Measurements from ENCODE around the gene CDH13.

GRCh38 chr16:83110269-83110668 lies 483.5 kb downstream of the CDH13 start:
- TF ChIP-seq CTCF (IDR thresholded peaks at IDR 0.05; ENCODE audit: low read depth, low read length, poor library complexity, severe bottlenecking) = no peak
- no peak for TF ChIP-seq EZH2phosphoT487 (IDR thresholded peaks at IDR 0.05; ENCODE audit: borderline replicate concordance, low read length)

All from DOHH2 (cell line).